Colonic mucosa (tissue), 4 donors: Measurements from ENCODE around the gene IRF8. TPM values are rescaled to one million over a fixed set of nuclear protein-coding genes. Genes with fewer than 3 reads are reported as not detected.

ENCODE experiments used
- DNase-seq: peaks from one replicate; pipeline ENCODE4 v3.0.0-alpha.2; 2020
- H3K27ac ChIP-seq: fragments of 200-600 bp; one replicate; pipeline ENCODE4 v1.8.0; 2021
- H3K27me3 ChIP-seq: fragments of 200-600 bp; one replicate; pipeline ENCODE4 v1.8.0; 2021
- H3K36me3 ChIP-seq: fragments of 200-600 bp; one replicate; pipeline ENCODE4 v1.8.0; 2021
- H3K4me1 ChIP-seq: fragments of 200-600 bp; one replicate; pipeline ENCODE4 v1.8.0; 2021; ENCODE audit warnings: mild to moderate bottlenecking
- H3K4me3 ChIP-seq: fragments of 200-600 bp; one replicate; pipeline ENCODE4 v1.8.0; 2021
- H3K9ac ChIP-seq, 2 donors: one replicate each; pipeline ENCODE4 v1.7.0; 2013; ENCODE audit warnings: control low read depth in 2 of 2, low read depth in 2 of 2, low read length in 2 of 2
- H3K9me3 ChIP-seq: fragments of 200-600 bp; one replicate; pipeline ENCODE4 v1.8.0; 2021
- CTCF ChIP-seq: fragments of 200-600 bp; IDR thresholded peaks from one replicate; pipeline ENCODE4 v1.8.0; 2022; ENCODE audit warnings: antibody characterized with exemption, mild to moderate bottlenecking
- intact Hi-C: fragments of 100-400 bp; cut with DNase I; formaldehyde crosslinking; loops from one replicate; pipeline ENCODE4 v1.14.1; 2022
- total RNA-seq, 2 donors: library from RNA; stranded (reverse); fragmentation: NEBNext Ultra II Directional in 1 of 2; extraction: Animal tissue kit (Norgen Biotek cat#: 25700) in 1 of 2; gene quantifications; one replicate each; pipeline ENCODE4 v1.2.1, GENCODE V29; 2021
- donor health status: healthy.
- donor health status: DM: no; HTN: no; CAD: no.
- donor health status: DM: no; HTN: no; CAD: no.

The IRF8 gene
- total RNA-seq, 2 donors from 2014 or later: 25.1 to 52.5 TPM

- H3K9me3 ChIP-seq: no peaks in the 10 kb centered on the region
- no peak for TF ChIP-seq CTCF
- H3K27me3 ChIP-seq: no peaks in the 10 kb centered on the region
- H3K4me1 ChIP-seq: peaks cover 13% of the 10 kb centered on the region
- peak overlapping the region; percentile 70 to 85 for H3K9ac ChIP-seq
- DNase-seq: no peak
- no peaks in the 10 kb centered on the region for H3K36me3 ChIP-seq
- intact Hi-C loops: loop anchor here (10.0 kb wide), 1 partner anchor 85 kb away; no protein-coding TSS in a partner anchor
- peak overlapping the region; percentile 79 for H3K4me3 ChIP-seq
- peak overlapping the region; percentile 80 for H3K27ac ChIP-seq
Observed at GRCh38 chr16:85899444-85899843, 482 bp downstream of the IRF8 start.

GRCh38 chr16:85900027-85900792, 1.2 kb downstream of the IRF8 start:
- H3K4me3 ChIP-seq: peak overlapping the region; percentile 79
- intact Hi-C loops: no loop called here
- peak overlapping the region in 1 of 2 donors; percentile 85 for H3K9ac ChIP-seq
- H3K27me3 ChIP-seq: no peaks in the 10 kb centered on the region
- H3K9me3 ChIP-seq: no peaks in the 10 kb centered on the region
- peak overlapping the region; percentile 80 for H3K27ac ChIP-seq
- peak; percentile 65 for DNase-seq
- TF ChIP-seq CTCF: no peak
- peaks cover 13% of the 10 kb centered on the region for H3K4me1 ChIP-seq
- H3K36me3 ChIP-seq: no peaks in the 10 kb centered on the region

GRCh38 chr16:85901110-85901509, 2.1 kb downstream of the IRF8 start:
- DNase-seq: no peak
- intact Hi-C loops: no loop called here
- Histone ChIP-seq H3K9ac (peak overlapping the region; percentile 12 to 85), H3K36me3 (no peaks in the 10 kb centered on the region), H3K27ac (no peak overlapping the region), H3K4me3 (no peak overlapping the region), H3K27me3 (no peaks in the 10 kb centered on the region), H3K9me3 (no peaks in the 10 kb centered on the region), H3K4me1 (peaks cover 13% of the 10 kb centered on the region)
- no peak for TF ChIP-seq CTCF

- DNase-seq: no peak
- H3K27ac ChIP-seq: no peak overlapping the region
- no peak for TF ChIP-seq CTCF
- peaks cover 13% of the 10 kb centered on the region for H3K4me1 ChIP-seq
- no peaks in the 10 kb centered on the region for H3K36me3 ChIP-seq
- no peak overlapping the region for H3K4me3 ChIP-seq
- intact Hi-C loops: no loop called here
- no peaks in the 10 kb centered on the region for H3K27me3 ChIP-seq
- peak overlapping the region in 1 of 2 donors; percentile 19 for H3K9ac ChIP-seq
- H3K9me3 ChIP-seq: no peaks in the 10 kb centered on the region
Observed at GRCh38 chr16:85901773-85902365, 2.9 kb downstream of the IRF8 start.

- Histone ChIP-seq H3K4me3 (no peak overlapping the region), H3K4me1 (peaks cover 13% of the 10 kb centered on the region), H3K27ac (no peak overlapping the region), H3K9ac (peak overlapping the region in 1 of 2 donors; percentile 19), H3K36me3 (no peaks in the 10 kb centered on the region), H3K27me3 (no peaks in the 10 kb centered on the region), H3K9me3 (no peaks in the 10 kb centered on the region)
- intact Hi-C loops: no loop called here
- DNase-seq: no peak
- no peak for TF ChIP-seq CTCF
Observed at GRCh38 chr16:85902366-85903155, 3.6 kb downstream of the IRF8 start.
